ENCODE data around the gene MRPL20.
"Not testable (repeated sequence)": the region's sequence is repeated elsewhere in the genome, so short reads cannot be mapped to it uniquely, and the experiment has no call there.

The MRPL20 gene

GRCh38 chr1:1411626-1412025 lies 4.5 kb upstream of the MRPL20 start:
- DNase-seq = no peak

- not testable (repeated sequence) for DNase-seq
These were observed 3.1 kb upstream of the MRPL20 start for GRCh38 chr1:1410238-1410637.

- no peak for DNase-seq
These were observed 684 bp upstream of the MRPL20 start for GRCh38 chr1:1407636-1408318.

- DNase-seq = no peak
These were observed 832 bp downstream of the MRPL20 start for GRCh38 chr1:1406101-1406820.

GRCh38 chr1:1403653-1404052 lies 3.4 kb downstream of the MRPL20 start:
- no peak for DNase-seq

- not testable (repeated sequence) for DNase-seq
These were observed 4.1 kb downstream of the MRPL20 start for GRCh38 chr1:1402901-1403392.

- no peak for DNase-seq
These were observed 4.8 kb downstream of the MRPL20 start for GRCh38 chr1:1402072-1402900.

- DNase-seq = no peak
These were observed 5.6 kb downstream of the MRPL20 start for GRCh38 chr1:1401457-1402010.

GRCh38 chr1:1400576-1401456 lies 6.3 kb downstream of the MRPL20 start:
- no peak for DNase-seq

GRCh38 chr1:1399872-1400575 lies 7.1 kb downstream of the MRPL20 start:
- no peak for DNase-seq

- DNase-seq = peak; percentile 73 to 98 (median 96)
These were observed 7.8 kb downstream of the MRPL20 start, which contains the start of gene CCNL2 for GRCh38 chr1:1399187-1399871. Gene CCNL2 (minus strand): TSS chr1:1399335. CDS start chr1:1399306, 29 bp downstream.

- DNase-seq = no peak
These were observed 8.4 kb downstream of the MRPL20 start for GRCh38 chr1:1398677-1399186.

GRCh38 chr1:1397839-1398523 lies 9.1 kb downstream of the MRPL20 start:
- DNase-seq = no peak

- no peak for DNase-seq
These were observed 11.9 kb downstream of the MRPL20 start for GRCh38 chr1:1395166-1395565.

- DNase-seq = no peak
These were observed 13.0 kb downstream of the MRPL20 start for GRCh38 chr1:1394116-1394515.

GRCh38 chr1:1393428-1393827 lies 13.7 kb downstream of the MRPL20 start:
- no peak for DNase-seq

GRCh38 chr1:1393014-1393413 lies 14.1 kb downstream of the MRPL20 start:
- no peak for DNase-seq

GRCh38 chr1:1391225-1391624 lies 15.9 kb downstream of the MRPL20 start:
- no peak for DNase-seq

Measured in nucleus accumbens (tissue), 56 donors.